GM08714 (cell line): ENCODE results near the gene TMEM54.

ENCODE experiments used
- H3K4me3 ChIP-seq: fragments of 200-500 bp; sonication (Bioruptor generic); 2 replicates; pipeline ENCODE4 v1.5.1; 2014; ENCODE audit warnings: mild to moderate bottlenecking, low read length, inconsistent platforms
- ZNF274 ChIP-seq: IDR thresholded peaks from 2 replicates; pipeline ENCODE4 v1.6.1; 2012; ENCODE audit warnings: mild to moderate bottlenecking, low read depth, low read length

The TMEM54 gene

GRCh38 chr1:32861904-32862695 is 39.1 kb downstream of the TMEM54 start:
- H3K4me3 ChIP-seq: no peak overlapping the region
- TF ChIP-seq ZNF274: no peak

- H3K4me3 ChIP-seq: no peak overlapping the region
- no peak for TF ChIP-seq ZNF274
Measured at GRCh38 chr1:32860566-32860965, 40.6 kb downstream of the TMEM54 start.

- no peak for TF ChIP-seq ZNF274
Measured at GRCh38 chr1:32859915-32860314, 41.3 kb downstream of the TMEM54 start.

GRCh38 chr1:32858791-32859190 is 42.4 kb downstream of the TMEM54 start:
- TF ChIP-seq ZNF274: no peak
- H3K4me3 ChIP-seq: no peak overlapping the region

More at GRCh38 chr1:32859915-32860314, 41.3 kb downstream of the TMEM54 start:
- no peak overlapping the region for H3K4me3 ChIP-seq

- no peak overlapping the region for H3K4me3 ChIP-seq
- TF ChIP-seq ZNF274: no peak
Measured at GRCh38 chr1:32858136-32858535, 43.1 kb downstream of the TMEM54 start.

- H3K4me3 ChIP-seq: no peak overlapping the region
- TF ChIP-seq ZNF274: no peak
Measured at GRCh38 chr1:32855861-32856617, 45.1 kb downstream of the TMEM54 start.

- no peak for TF ChIP-seq ZNF274
- H3K4me3 ChIP-seq: no peak overlapping the region
Measured at GRCh38 chr1:32848354-32849063, 52.7 kb downstream of the TMEM54 start.
